HCT116 (cell line): ENCODE measurements around the gene FNBP1L.

Source experiments
- CEBPB ChIP-seq: IDR thresholded peaks from 2 replicates; pipeline ENCODE4 v1.6.1; 2012; ENCODE audit warnings: low read depth
- CTCF ChIP-seq, 3 experiments: fragments of 200-600 bp in 1 of 3; sonication (generic) in 1 of 3; IDR thresholded peaks in 2 of 3; conservative IDR thresholded peaks in 1 of 3; 2 replicates each; pipeline ENCODE4 v1.5.1; 2012 to 2017; ENCODE audit warnings: low read depth in 2 of 3, low read length in 2 of 3, antibody characterized with exemption in 1 of 3, borderline replicate concordance in 1 of 3, control low read depth in 1 of 3, mild to moderate bottlenecking in 1 of 3, mixed read lengths in 1 of 3, mixed run types in 1 of 3, moderate library complexity in 1 of 3; ENCODE audit not compliant: insufficient read depth in 1 of 3
- EZH2 ChIP-seq: fragments of 200-600 bp; sonication (generic); IDR thresholded peaks from 2 replicates; pipeline ENCODE4 v1.6.1; 2017; ENCODE audit warnings: antibody characterized with exemption, mixed run types
- POLR2A ChIP-seq: IDR thresholded peaks from 2 replicates; pipeline ENCODE4 v1.7.0; 2011; ENCODE audit warnings: borderline replicate concordance; ENCODE audit not compliant: insufficient read depth, insufficient read length; ENCODE audit errors: extremely low read depth

GRCh38 chr1:93483200-93483599 is 35.3 kb downstream of the FNBP1L start:
- TF ChIP-seq EZH2 = no peak
- no peak for TF ChIP-seq CEBPB
- TF ChIP-seq CTCF (IDR thresholded peaks at IDR 0.05 in 2 of 3, conservative IDR thresholded peaks at IDR 0.05 in 1 of 3; ENCODE audit: borderline replicate concordance in 1 of 3, insufficient read depth in 1 of 3, low read depth in 2 of 3, low read length in 2 of 3) = no peak
- TF ChIP-seq POLR2A = no peak
